Erythroblast (primary cell): ENCODE measurements around the gene LTK.
"Not testable (repeated sequence)": the region's sequence is repeated elsewhere in the genome, so short reads cannot be mapped to it uniquely, and the experiment has no call there.

ENCODE experiments used
- DNase-seq, 2 experiments: peaks; one replicate each; lab custom pipeline; 2025; lab: John Stamatoyannopoulos, UW
- GATA1 ChIP-seq: IDR thresholded peaks from 2 replicates; pipeline ENCODE4 v1.6.1; 2011; ENCODE audit warnings: low read depth, mild to moderate bottlenecking, control low read depth, low read length, moderate library complexity
- POLR2A ChIP-seq: IDR thresholded peaks from 2 replicates; pipeline ENCODE4 v1.6.1; 2011; ENCODE audit warnings: mild to moderate bottlenecking, low read length

The LTK gene

GRCh38 chr15:41486286-41486685 is 27.3 kb downstream of the LTK start:
- TF ChIP-seq GATA1: no peak
- no peak for TF ChIP-seq POLR2A
- no peak for DNase-seq

DNA sequence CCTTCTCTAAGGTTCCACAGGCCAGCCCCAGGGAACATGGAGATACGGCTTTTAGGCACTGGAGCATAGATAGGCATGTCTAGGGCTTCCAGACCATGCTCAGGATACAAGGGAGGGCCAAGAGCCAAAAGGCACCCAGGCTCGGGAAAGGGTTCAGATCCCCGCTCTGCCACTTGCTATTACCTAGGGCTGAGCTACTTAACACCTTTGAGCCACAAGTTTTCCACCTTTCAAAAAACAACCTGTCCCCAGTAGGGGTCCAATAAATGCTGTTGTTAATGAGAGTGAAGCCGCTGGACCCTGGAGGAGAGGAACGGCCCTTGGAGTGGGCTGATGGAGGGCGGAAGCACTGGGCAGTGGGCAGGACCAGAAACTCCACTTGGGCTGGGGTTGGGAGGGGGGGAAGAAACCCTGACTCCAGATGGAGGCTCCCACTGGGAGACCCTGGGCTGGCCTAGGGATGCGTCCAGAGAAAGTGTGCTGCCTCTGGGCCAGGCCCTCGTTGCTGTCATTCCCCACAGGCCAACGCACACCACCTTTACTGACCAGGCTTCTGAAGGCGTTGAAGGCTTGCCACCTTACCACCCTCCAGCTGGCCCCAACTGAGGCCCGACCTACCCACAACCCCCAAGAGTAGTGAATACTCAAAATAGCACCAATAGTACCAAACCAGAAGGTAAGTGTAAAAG is 28.5 kb downstream of the LTK start:
- no peak for DNase-seq
- TF ChIP-seq POLR2A (no peak), GATA1 (no peak)

- no peak for DNase-seq
- TF ChIP-seq POLR2A (no peak), GATA1 (no peak)
Observed at GRCh38 chr15:41483519-41483918, 30.1 kb downstream of the LTK start.

DNA sequence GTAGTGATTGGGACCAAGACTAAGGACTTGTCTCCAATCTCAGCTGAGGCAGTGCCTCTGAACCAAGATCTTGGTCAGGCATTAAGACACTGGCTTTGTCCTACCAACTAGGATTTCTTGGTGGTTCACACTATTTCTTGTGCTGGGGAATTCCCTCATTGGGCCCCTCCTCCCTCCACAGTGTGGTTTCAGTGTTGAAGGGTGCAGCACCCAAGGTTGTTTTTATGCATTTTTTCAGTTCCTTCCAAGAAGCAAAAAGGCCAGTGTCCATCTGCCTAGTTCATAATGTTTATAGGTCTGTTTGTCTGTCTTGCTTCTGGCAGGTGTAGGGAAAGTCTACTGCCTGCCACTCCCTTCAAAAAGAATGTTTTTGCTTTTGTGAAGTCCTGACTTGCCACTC is 30.5 kb downstream of the LTK start:
- no peak for TF ChIP-seq GATA1
- DNase-seq: no peak

- TF ChIP-seq GATA1 (no peak), POLR2A (no peak)
- DNase-seq: no peak
Observed at GRCh38 chr15:41482110-41482877, 31.3 kb downstream of the LTK start.

DNA sequence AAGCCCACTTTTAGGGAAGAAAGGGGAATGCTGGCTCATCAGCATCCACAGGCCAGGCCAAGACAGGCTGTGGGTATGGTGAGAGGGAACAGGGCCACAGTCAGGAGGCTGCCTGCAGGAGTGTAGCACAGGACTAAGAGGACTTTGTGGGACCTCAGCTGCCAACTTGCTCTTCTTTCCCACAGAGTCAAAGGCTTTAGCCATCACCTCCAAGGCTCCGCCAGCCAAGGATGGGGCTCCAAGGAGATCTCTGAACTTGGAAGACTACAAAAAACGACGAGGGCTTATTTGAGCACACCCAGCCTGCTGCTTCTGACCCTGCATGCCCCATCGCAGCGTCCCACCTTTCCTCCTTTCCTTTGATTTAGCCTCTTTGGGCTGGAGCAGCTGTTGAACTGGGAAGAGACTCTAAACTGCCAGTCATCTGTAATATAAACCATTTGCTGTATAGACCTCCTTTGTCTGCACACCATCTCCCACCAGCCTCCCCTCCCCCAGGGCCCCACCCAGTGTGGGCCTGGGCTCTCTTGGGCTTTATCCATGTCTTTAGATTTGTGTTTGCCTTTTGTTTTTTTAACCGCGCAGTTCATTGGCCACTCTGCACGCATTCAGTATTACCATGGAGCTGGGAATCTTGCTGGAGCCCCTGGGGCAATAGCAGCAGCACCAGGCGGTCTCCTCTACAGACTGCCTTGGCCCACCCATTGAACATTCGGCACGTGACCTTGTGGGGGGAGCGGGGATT is 33.1 kb downstream of the LTK start:
- TF ChIP-seq POLR2A (no peak), GATA1 (no peak)
- no peak for DNase-seq

DNA sequence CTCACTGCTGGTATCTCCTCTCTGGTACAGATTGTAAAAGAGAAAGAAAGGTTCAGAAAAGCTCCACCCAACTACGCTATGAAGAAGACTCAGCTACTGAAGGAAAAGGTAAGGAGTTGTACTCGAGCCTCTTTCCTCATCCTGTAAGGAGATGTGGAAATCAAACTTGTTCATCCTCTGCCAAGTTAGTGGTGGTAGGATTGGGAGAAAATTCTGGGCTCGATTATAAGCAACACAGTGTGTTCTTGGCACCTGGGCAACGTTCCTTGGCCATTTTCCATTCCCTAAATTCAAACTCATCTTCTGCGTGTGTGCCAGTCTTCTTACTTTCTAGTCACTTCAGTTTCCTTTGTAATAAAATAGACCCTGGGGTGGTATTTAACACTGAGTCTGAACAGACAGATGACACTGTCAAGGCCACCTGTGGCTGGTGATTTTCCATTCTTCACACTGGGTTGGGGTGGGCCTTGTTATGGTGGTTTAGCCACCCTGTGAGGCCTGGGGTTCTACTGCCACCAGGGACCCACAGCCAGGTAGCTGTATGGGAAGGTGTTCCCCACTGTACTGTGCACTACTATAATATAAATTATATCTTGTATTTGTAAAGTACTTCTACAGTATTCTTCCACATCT is 37.1 kb downstream of the LTK start:
- no peak for DNase-seq
- no peak for TF ChIP-seq GATA1
- TF ChIP-seq POLR2A: no peak

- TF ChIP-seq POLR2A (no peak), GATA1 (no peak)
- no peak for DNase-seq
Observed at GRCh38 chr15:41474941-41475340, 38.7 kb downstream of the LTK start.

DNA sequence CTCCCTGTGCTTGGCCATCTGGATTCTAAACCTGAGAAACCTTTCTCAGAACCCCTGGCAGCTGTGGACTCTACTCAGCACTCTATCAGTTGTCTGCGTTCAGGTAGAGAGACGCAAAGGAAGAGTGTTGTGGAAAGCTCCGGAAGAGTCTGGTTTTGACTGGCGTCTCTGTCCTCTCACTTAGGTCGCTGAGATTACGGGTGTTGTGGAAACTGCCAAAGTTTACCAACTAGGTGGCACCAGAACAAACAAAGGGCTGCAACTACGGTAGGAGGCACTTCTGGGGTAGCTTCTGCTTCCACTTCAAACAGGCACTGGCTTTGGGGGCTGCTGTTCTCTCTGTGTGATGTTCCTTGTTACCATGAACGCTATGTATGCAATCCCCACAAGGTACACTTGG is 39.2 kb downstream of the LTK start:
- no peak for DNase-seq
- TF ChIP-seq POLR2A (no peak), GATA1 (no peak)

DNA sequence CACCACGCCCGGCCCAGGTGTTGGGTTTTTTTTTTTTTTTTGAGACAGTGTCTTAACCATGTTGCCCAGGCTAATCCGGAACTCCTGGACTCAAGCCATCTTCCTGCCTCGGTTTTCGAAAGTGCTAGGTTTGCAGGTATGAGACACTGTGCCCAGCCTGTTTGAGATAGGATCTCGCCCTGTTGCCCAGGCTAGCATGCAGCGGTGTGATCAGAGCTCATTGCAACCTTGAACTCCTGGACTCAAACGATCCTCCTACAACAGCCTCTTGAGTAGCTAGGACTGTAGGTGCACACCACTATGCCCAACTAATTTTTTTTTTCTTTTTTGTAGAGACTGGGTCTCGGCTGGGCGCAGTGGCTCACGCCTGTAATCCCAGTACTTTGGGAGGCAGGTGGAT is 40.2 kb downstream of the LTK start:
- TF ChIP-seq POLR2A: no peak
- no peak for TF ChIP-seq GATA1
- DNase-seq: no peak

DNA sequence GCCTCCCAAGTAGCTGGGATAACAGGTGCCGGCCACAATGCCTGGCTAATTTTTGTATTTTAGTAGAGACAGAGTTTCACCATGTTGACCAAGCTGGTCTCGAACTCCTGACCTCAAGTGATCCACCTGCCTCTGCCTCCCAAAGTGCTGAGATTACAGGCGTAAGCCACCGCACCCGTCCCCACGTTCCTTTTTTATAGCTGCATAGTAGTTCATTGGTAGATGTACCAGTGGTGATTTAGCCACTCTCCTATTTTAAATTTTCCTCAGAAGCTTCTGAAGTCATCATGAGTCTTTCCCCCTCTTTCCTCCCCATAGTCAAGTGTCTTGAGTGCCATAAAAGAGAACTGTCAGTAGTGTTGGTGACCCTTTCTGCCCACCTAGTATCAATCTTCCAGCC is 44.0 kb downstream of the LTK start:
- DNase-seq: not testable (repeated sequence)

- DNase-seq: no peak
- TF ChIP-seq GATA1 (no peak), POLR2A (no peak)
Observed at GRCh38 chr15:41466711-41467110, 46.9 kb downstream of the LTK start.

GRCh38 chr15:41465822-41466421 is 47.7 kb downstream of the LTK start:
- no peak for TF ChIP-seq GATA1
- TF ChIP-seq POLR2A: no peak
- DNase-seq: peak; percentile 62 to 78
